Activated naive CD8-positive, alpha-beta T cell treated with anti-CD3 and anti-CD28 coated beads, Interleukin-2, amount 10 ng/mL, durations not matched to agents 7 days and 5 days (primary cell): ENCODE data around the gene TTC39B. TPM values are rescaled to one million over a fixed set of nuclear protein-coding genes. Genes with fewer than 3 reads are reported as not detected.

Source experiments
- ATAC-seq: fragments of 150-1000 bp; cut with Tn5 transposase; one replicate; pipeline ENCODE4 v1.10.0; 2021; ENCODE audit warnings: low read depth, moderate library complexity
- POLR2A ChIA-PET: fragments of 350-600 bp; sonication (Branson Sonifier 250); formaldehyde crosslinking; loops from one replicate; lab custom pipeline; 2021; ENCODE audit warnings: antibody characterized with exemption; lab: Charles Lee
- DNase-seq: peaks from one replicate; pipeline ENCODE4 v3.0.0; 2021
- H3K27ac Mint-ChIP-seq: one replicate; pipeline ENCODE4 v1.8.0; 2022; ENCODE audit warnings: mild to moderate bottlenecking, mixed read lengths
- H3K27me3 Mint-ChIP-seq: one replicate; pipeline ENCODE4 v1.8.0; 2022; ENCODE audit warnings: mild to moderate bottlenecking, moderate library complexity, mixed read lengths
- H3K36me3 Mint-ChIP-seq: one replicate; pipeline ENCODE4 v1.8.0; 2021; ENCODE audit warnings: mild to moderate bottlenecking, mixed read lengths
- H3K4me1 Mint-ChIP-seq: one replicate; pipeline ENCODE4 v1.8.0; 2021; ENCODE audit warnings: mixed read lengths
- H3K4me3 Mint-ChIP-seq: one replicate; pipeline ENCODE4 v1.8.0; 2022; ENCODE audit warnings: mild to moderate bottlenecking, moderate library complexity, mixed read lengths
- H3K9me3 Mint-ChIP-seq: one replicate; pipeline ENCODE4 v1.8.0; 2021; ENCODE audit warnings: mixed read lengths
- total RNA-seq, 2 experiments: library from RNA; stranded (reverse); gene quantifications; one replicate each; pipeline ENCODE4 v1.2.3, GENCODE V29; 2021

Gene TTC39B
- total RNA-seq, 2 experiments from 2014 or later, result 33.6 to 35.2 TPM

GRCh38 chr9:15137089-15137488, 169.9 kb downstream of the TTC39B start:
- DNase-seq (no peak), ATAC-seq (no peak)
- peaks cover 5% of the 10 kb centered on the region for H3K4me1 Mint-ChIP-seq
- H3K9me3 Mint-ChIP-seq, result no peaks in the 10 kb centered on the region
- no peak overlapping the region for H3K27ac Mint-ChIP-seq
- POLR2A ChIA-PET, result no interaction called here
- no peaks in the 10 kb centered on the region for H3K36me3 Mint-ChIP-seq
- H3K27me3 Mint-ChIP-seq, result peaks cover 2% of the 10 kb centered on the region
- H3K4me3 Mint-ChIP-seq, result no peak overlapping the region

GRCh38 chr9:15136646-15137045, 170.4 kb downstream of the TTC39B start:
- H3K27ac Mint-ChIP-seq, result no peak overlapping the region
- no peaks in the 10 kb centered on the region for H3K9me3 Mint-ChIP-seq

DNA sequence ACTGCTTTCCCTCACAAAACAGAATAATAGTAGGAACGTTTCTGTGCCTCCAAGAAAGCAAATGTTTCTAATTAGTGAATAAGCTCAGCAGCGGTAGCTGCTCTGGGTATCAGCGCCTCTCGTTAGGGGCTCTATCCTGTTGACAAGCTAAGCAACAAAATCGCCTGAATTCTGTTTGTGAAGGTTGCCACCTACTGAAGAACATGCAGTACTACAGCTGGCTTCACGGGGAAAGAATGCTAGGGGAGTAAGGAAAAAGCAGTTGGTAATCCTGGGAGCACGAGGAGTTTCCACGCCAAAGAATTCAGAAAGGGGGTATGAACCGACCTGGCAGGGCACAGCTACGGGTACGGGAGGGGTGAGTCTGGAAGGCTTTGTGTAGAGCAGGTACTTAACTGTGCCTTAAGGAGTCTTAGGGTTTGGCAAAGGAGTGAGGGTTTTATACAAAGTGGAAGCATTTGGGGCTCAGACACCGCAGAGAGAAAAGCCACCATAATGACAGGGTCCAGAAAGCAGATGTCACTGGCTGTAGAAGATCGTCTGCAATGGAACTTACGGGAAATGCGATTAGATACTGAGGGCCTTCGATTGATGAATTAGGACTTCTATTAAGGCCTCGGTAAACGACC, 171.7 kb downstream of the TTC39B start:
- no peak overlapping the region for H3K27ac Mint-ChIP-seq
- POLR2A ChIA-PET, result interaction anchor here (0.7 kb wide), 1 partner anchor 31 kb away, joined by 4 read pairs; no protein-coding TSS in a partner anchor

More at GRCh38 chr9:15136646-15137045, 170.4 kb downstream of the TTC39B start:
- H3K4me1 Mint-ChIP-seq, result peaks cover 5% of the 10 kb centered on the region
- POLR2A ChIA-PET, result no interaction called here
- no peak for DNase-seq
- no peaks in the 10 kb centered on the region for H3K36me3 Mint-ChIP-seq
- no peak overlapping the region for H3K4me3 Mint-ChIP-seq
- H3K27me3 Mint-ChIP-seq, result peaks cover 2% of the 10 kb centered on the region
- ATAC-seq, result no peak

DNA sequence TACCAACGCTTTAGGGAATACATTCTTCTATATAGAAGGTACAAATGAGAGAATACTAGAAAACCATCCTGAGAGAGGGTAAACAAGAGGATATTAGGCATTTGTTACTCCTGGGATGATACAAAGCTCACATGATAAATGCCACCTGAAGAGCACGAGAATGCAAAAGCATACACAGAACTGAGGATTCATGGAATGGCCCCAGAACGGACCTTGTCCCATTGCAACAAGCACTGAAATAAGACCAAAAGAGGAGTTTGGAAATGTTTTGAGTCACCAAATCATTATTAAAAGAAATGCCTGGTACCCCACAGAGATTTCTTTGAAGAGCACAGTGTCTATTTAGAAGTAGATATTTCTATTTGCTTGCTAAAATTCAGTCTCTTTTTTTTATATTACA, 173.5 kb downstream of the TTC39B start:
- no peak for DNase-seq
- Mint-ChIP-seq H3K9me3 (no peaks in the 10 kb centered on the region), H3K27me3 (peaks cover 2% of the 10 kb centered on the region), H3K4me3 (no peak overlapping the region), H3K36me3 (no peaks in the 10 kb centered on the region), H3K27ac (no peak overlapping the region), H3K4me1 (peaks cover 5% of the 10 kb centered on the region)
- no peak for ATAC-seq
- POLR2A ChIA-PET, result no interaction called here

More for the DNA sequence above, 171.7 kb downstream of the TTC39B start:
- Mint-ChIP-seq H3K27me3 (peaks cover 2% of the 10 kb centered on the region), H3K36me3 (no peaks in the 10 kb centered on the region), H3K4me1 (peaks cover 5% of the 10 kb centered on the region), H3K9me3 (no peaks in the 10 kb centered on the region), H3K4me3 (no peak overlapping the region)
- ATAC-seq (peak; percentile 75), DNase-seq (peak; percentile 38)

GRCh38 chr9:15132091-15132490, 174.9 kb downstream of the TTC39B start:
- Mint-ChIP-seq H3K4me3 (no peak overlapping the region), H3K9me3 (no peaks in the 10 kb centered on the region), H3K27ac (no peak overlapping the region), H3K36me3 (no peaks in the 10 kb centered on the region), H3K4me1 (peaks cover 5% of the 10 kb centered on the region), H3K27me3 (peaks cover 9% of the 10 kb centered on the region)
- DNase-seq (no peak), ATAC-seq (no peak)
- POLR2A ChIA-PET, result interaction anchor here (0.6 kb wide), 1 partner anchor 109 kb away, joined by 5 read pairs; no protein-coding TSS in a partner anchor

DNA sequence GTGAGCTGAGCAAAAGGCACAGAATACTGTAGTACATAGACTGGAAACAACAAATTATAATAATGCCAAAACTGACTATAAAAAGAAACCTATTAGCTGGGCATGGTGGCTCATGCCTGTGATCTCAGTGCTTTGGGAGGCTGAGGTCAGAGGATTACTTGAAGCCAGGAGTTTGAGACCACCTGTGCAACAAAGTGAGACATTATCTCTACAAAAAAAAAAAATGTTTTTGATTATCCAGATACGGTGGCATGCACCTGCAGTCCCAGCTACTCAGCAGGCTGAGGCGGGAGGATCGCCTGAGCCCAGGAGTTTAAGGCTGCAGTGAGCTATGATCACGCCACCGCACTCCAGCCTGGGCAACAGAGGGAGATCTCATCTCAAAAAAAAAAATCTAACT, 175.9 kb downstream of the TTC39B start:
- H3K36me3 Mint-ChIP-seq, result no peaks in the 10 kb centered on the region
- H3K4me1 Mint-ChIP-seq, result peaks cover 5% of the 10 kb centered on the region
- POLR2A ChIA-PET, result no interaction called here
- H3K27me3 Mint-ChIP-seq, result peaks cover 17% of the 10 kb centered on the region
- no peak overlapping the region for H3K27ac Mint-ChIP-seq
- H3K4me3 Mint-ChIP-seq, result no peak overlapping the region
- no peak for DNase-seq
- ATAC-seq, result no peak
- no peaks in the 10 kb centered on the region for H3K9me3 Mint-ChIP-seq

GRCh38 chr9:15127831-15128230, 179.2 kb downstream of the TTC39B start:
- Mint-ChIP-seq H3K36me3 (no peaks in the 10 kb centered on the region), H3K27ac (no peak overlapping the region), H3K27me3 (peaks cover 21% of the 10 kb centered on the region), H3K4me3 (no peak overlapping the region), H3K9me3 (no peaks in the 10 kb centered on the region), H3K4me1 (peaks cover 2% of the 10 kb centered on the region)
- POLR2A ChIA-PET, result no interaction called here
- DNase-seq (no peak), ATAC-seq (no peak)

DNA sequence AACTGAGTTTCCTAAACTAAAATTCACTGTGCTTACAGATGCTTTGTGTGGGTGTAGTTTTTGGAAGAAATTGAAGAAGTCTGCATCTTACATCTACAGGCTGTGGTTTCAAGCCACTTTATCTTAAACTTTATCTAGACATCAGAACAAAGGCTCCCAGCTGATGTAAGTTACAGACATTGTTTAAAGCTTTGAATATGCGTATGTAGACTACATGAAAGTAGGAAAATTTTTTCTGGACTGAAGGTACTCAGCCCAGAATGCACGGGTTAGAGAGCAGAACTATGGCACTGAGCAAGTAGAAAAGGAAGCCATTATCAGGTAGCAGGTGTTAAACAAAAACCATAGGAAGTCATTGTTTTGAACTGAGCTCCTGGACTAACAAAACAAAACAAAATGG, 185.4 kb downstream of the TTC39B start:
- Mint-ChIP-seq H3K9me3 (no peaks in the 10 kb centered on the region), H3K4me3 (no peak overlapping the region), H3K27me3 (peaks cover 18% of the 10 kb centered on the region), H3K4me1 (peaks cover 6% of the 10 kb centered on the region), H3K36me3 (no peaks in the 10 kb centered on the region), H3K27ac (no peak overlapping the region)
- POLR2A ChIA-PET, result no interaction called here
- DNase-seq (no peak), ATAC-seq (peak; percentile 26)

- H3K27me3 Mint-ChIP-seq, result peaks cover 9% of the 10 kb centered on the region
- H3K4me3 Mint-ChIP-seq, result no peak overlapping the region
- H3K27ac Mint-ChIP-seq, result no peak overlapping the region
- no peak for DNase-seq
- ATAC-seq, result no peak
- H3K4me1 Mint-ChIP-seq, result no peaks in the 10 kb centered on the region
- POLR2A ChIA-PET, result no interaction called here
- no peaks in the 10 kb centered on the region for H3K9me3 Mint-ChIP-seq
- H3K36me3 Mint-ChIP-seq, result no peaks in the 10 kb centered on the region
Observed at GRCh38 chr9:15116130-15116580, 190.9 kb downstream of the TTC39B start.

GRCh38 chr9:15115702-15116101, 191.3 kb downstream of the TTC39B start:
- no peak overlapping the region for H3K4me3 Mint-ChIP-seq
- H3K9me3 Mint-ChIP-seq, result no peaks in the 10 kb centered on the region
- H3K27ac Mint-ChIP-seq, result no peak overlapping the region
- H3K27me3 Mint-ChIP-seq, result peaks cover 9% of the 10 kb centered on the region
- ATAC-seq, result no peak
- POLR2A ChIA-PET, result no interaction called here
- H3K4me1 Mint-ChIP-seq, result no peaks in the 10 kb centered on the region
- no peaks in the 10 kb centered on the region for H3K36me3 Mint-ChIP-seq
- DNase-seq, result no peak

DNA sequence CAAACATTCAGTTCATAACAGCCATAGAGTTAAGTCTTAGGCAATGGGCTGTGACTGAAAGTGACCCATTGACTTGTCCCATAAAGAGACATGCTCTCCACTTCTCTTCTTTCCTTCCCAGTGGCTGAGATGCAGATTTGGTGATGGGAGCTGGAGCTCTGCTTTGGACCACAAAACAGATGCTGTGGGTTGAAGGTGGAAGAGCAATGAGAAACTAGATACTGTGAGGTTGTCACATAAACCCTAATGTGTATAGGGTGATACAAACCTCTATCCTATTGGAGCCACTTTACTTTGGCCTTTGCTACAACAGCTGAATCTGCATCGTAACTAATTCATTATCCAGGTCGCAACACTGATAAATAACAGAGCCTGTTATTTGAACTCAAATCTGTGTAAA, 192.0 kb downstream of the TTC39B start:
- H3K27ac Mint-ChIP-seq, result no peak overlapping the region
- ATAC-seq (no peak), DNase-seq (no peak)
- H3K4me3 Mint-ChIP-seq, result no peak overlapping the region
- no peaks in the 10 kb centered on the region for H3K4me1 Mint-ChIP-seq
- no peaks in the 10 kb centered on the region for H3K36me3 Mint-ChIP-seq
- H3K9me3 Mint-ChIP-seq, result no peaks in the 10 kb centered on the region
- POLR2A ChIA-PET, result no interaction called here
- peaks cover 6% of the 10 kb centered on the region for H3K27me3 Mint-ChIP-seq

Other genes with a start within 250 kb of the TTC39B start
- 10 to 100 TPM; 27.4 to 29.2 TPM for gene SNAPC3, start 115.7 kb upstream of the TTC39B start, total RNA-seq
- 100 to 1,000 TPM; 159 to 160 TPM for gene PSIP1, start 203.8 kb upstream of the TTC39B start, total RNA-seq
- gene CCDC171, start 245.8 kb upstream of the TTC39B start, total RNA-seq, result 1 to 10 TPM; 1.7 to 2.7 TPM